GM21381 (cell line): ENCODE measurements around the gene FLVCR1.
"Not testable (repeated sequence)": the region's sequence is repeated elsewhere in the genome, so short reads cannot be mapped to it uniquely, and the experiment has no call there.

Experiments
- ATAC-seq: cut with Tn5 transposase; IDR thresholded peaks from one replicate; pipeline ENCODE4 v1.9.1; 2021; ENCODE audit warnings: mild to moderate bottlenecking, moderate library complexity; ENCODE audit not compliant: unreplicated experiment

Gene FLVCR1

GRCh38 chr1:212914110-212914509 is 56.0 kb downstream of the FLVCR1 start:
- ATAC-seq, result not testable (repeated sequence)

- ATAC-seq, result no peak
Observed at GRCh38 chr1:212914789-212915188, 56.7 kb downstream of the FLVCR1 start.

- ATAC-seq, result no peak
Observed at GRCh38 chr1:212915245-212916091, 57.4 kb downstream of the FLVCR1 start.

- ATAC-seq, result no peak
Observed at GRCh38 chr1:212916481-212917133, 58.5 kb downstream of the FLVCR1 start.

GRCh38 chr1:212917134-212917485 is 59.0 kb downstream of the FLVCR1 start:
- ATAC-seq, result no peak

GRCh38 chr1:212917858-212918257 is 59.8 kb downstream of the FLVCR1 start:
- no peak for ATAC-seq

- no peak for ATAC-seq
Observed at GRCh38 chr1:212918824-212919223, 60.7 kb downstream of the FLVCR1 start.

- ATAC-seq, result no peak
Observed at GRCh38 chr1:212920246-212920645, 62.2 kb downstream of the FLVCR1 start.

- ATAC-seq, result no peak
Observed at GRCh38 chr1:212920896-212921295, 62.8 kb downstream of the FLVCR1 start.

- no peak for ATAC-seq
Observed at GRCh38 chr1:212922016-212922415, 63.9 kb downstream of the FLVCR1 start.

GRCh38 chr1:212926372-212926771 is 68.3 kb downstream of the FLVCR1 start:
- no peak for ATAC-seq

- peak; percentile 60 for ATAC-seq
Observed at GRCh38 chr1:212928323-212929291, 70.5 kb downstream of the FLVCR1 start.

GRCh38 chr1:212930986-212931678 is 73.1 kb downstream of the FLVCR1 start:
- ATAC-seq, result peak; percentile 58

- no peak for ATAC-seq
Observed at GRCh38 chr1:212933815-212934471, 75.9 kb downstream of the FLVCR1 start.

GRCh38 chr1:212935387-212935981 is 77.4 kb downstream of the FLVCR1 start:
- ATAC-seq, result no peak

GRCh38 chr1:212937034-212937433 is 79.0 kb downstream of the FLVCR1 start:
- ATAC-seq, result no peak

GRCh38 chr1:212938846-212939245 is 80.8 kb downstream of the FLVCR1 start:
- ATAC-seq, result no peak

GRCh38 chr1:212941452-212941851 is 83.4 kb downstream of the FLVCR1 start:
- no peak for ATAC-seq

- ATAC-seq, result no peak
Observed at GRCh38 chr1:212942679-212943392, 84.8 kb downstream of the FLVCR1 start.
